SKM-1 (cell line): Measurements from ENCODE around the gene CACNB1.

ENCODE experiments used
- DNase-seq: peaks from one replicate; lab custom pipeline; 2025; ENCODE audit not compliant: unreplicated experiment; lab: John Stamatoyannopoulos, UW

Gene CACNB1

GRCh38 chr17:39197380-39198185 is at the start of gene CACNB1:
CACNB1 (minus strand) TSS chr17:39197669; CDS start chr17:39197495, 174 bp downstream.
- DNase-seq: no peak

GRCh38 chr17:39246274-39246673 is 48.8 kb upstream of the CACNB1 start:
- DNase-seq: no peak

GRCh38 chr17:39244600-39245570 is 47.4 kb upstream of the CACNB1 start:
- peak; percentile 43 for DNase-seq

GRCh38 chr17:39244016-39244599 is 46.6 kb upstream of the CACNB1 start:
- no peak for DNase-seq

GRCh38 chr17:39243155-39243554 is 45.7 kb upstream of the CACNB1 start:
- no peak for DNase-seq

GRCh38 chr17:39240631-39241030 is 43.2 kb upstream of the CACNB1 start:
- DNase-seq: no peak

- no peak for DNase-seq
These were observed 42.3 kb upstream of the CACNB1 start for GRCh38 chr17:39239640-39240314.

GRCh38 chr17:39238311-39238972 is 41.0 kb upstream of the CACNB1 start:
- no peak for DNase-seq

- DNase-seq: no peak
These were observed 40.1 kb upstream of the CACNB1 start for GRCh38 chr17:39237586-39237985.

GRCh38 chr17:39236981-39237441 is 39.5 kb upstream of the CACNB1 start:
- DNase-seq: no peak

- no peak for DNase-seq
These were observed 39.0 kb upstream of the CACNB1 start for GRCh38 chr17:39236450-39236927.

- DNase-seq: peak; percentile 92
These were observed 38.3 kb upstream of the CACNB1 start for GRCh38 chr17:39235555-39236449.

- no peak for DNase-seq
These were observed 34.4 kb upstream of the CACNB1 start for GRCh38 chr17:39231591-39232551.

GRCh38 chr17:39231091-39231561 is 33.7 kb upstream of the CACNB1 start:
- DNase-seq: no peak

GRCh38 chr17:39230361-39230760 is 32.9 kb upstream of the CACNB1 start:
- no peak for DNase-seq

GRCh38 chr17:39229274-39229913 is 31.9 kb upstream of the CACNB1 start:
- DNase-seq: no peak

GRCh38 chr17:39227364-39227919 is 30.0 kb upstream of the CACNB1 start:
- DNase-seq: no peak
